Progenitor cell of endocrine pancreas (in vitro differentiated cells): ENCODE measurements around the gene WDFY1. TPM values are rescaled to one million over a fixed set of nuclear protein-coding genes. Genes with fewer than 3 reads are reported as not detected.

Experiments used
- DNase-seq: peaks from one replicate; pipeline ENCODE4 v3.0.0; 2021; ENCODE audit warnings: low spot score; ENCODE audit not compliant: unreplicated experiment
- H3K27ac Mint-ChIP-seq: 2 replicates; pipeline ENCODE4 v1.8.0; 2021; ENCODE audit warnings: mild to moderate bottlenecking, moderate library complexity, mixed read lengths
- H3K27me3 Mint-ChIP-seq: 2 replicates; pipeline ENCODE4 v1.8.0; 2021; ENCODE audit warnings: mixed read lengths
- H3K36me3 Mint-ChIP-seq: 2 replicates; pipeline ENCODE4 v1.8.0; 2022; ENCODE audit warnings: mixed read lengths; ENCODE audit not compliant: insufficient read depth
- H3K4me1 Mint-ChIP-seq: 2 replicates; pipeline ENCODE4 v1.8.0; 2021; ENCODE audit warnings: low read depth, mixed read lengths
- H3K4me3 Mint-ChIP-seq: 2 replicates; pipeline ENCODE4 v1.8.0; 2021; ENCODE audit warnings: low read depth, mild to moderate bottlenecking, moderate library complexity, mixed read lengths
- H3K9me3 Mint-ChIP-seq: 2 replicates; pipeline ENCODE4 v1.8.0; 2021; ENCODE audit warnings: low read depth, mixed read lengths
- CTCF ChIP-seq: fragments of 200-600 bp; sonication (generic); IDR thresholded peaks from one replicate; pipeline ENCODE4 v1.5.0; 2021; ENCODE audit warnings: antibody characterized with exemption, mild to moderate bottlenecking; ENCODE audit not compliant: unreplicated experiment
- total RNA-seq: library from RNA; stranded (reverse); gene quantifications from 2 replicates; pipeline ENCODE4 v1.2.1, GENCODE V29; 2021

The WDFY1 gene
- total RNA-seq, 1 donor from 2014 or later, result 52.3 TPM

DNA sequence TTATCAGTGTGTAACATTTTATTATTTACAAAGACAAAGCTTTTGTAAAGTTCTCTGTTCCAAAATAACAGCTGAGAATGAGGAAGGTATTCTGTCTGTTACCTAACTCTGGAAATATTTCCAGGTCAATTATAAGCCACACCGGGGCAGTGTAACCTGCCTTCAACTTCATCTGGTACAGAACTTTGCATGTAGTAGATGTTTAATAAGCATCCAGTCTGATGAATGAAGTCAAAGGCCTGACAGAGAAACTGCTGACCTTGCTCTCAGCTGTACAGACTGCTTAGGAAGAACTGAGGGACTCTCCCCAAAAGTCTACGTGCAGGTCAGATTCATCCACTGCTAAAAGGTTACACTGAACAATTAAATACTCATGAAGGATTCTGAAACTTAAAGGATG lies 43.3 kb downstream of the WDFY1 start:
- TF ChIP-seq CTCF, result no peak
- Mint-ChIP-seq H3K4me3 (no peak overlapping the region), H3K9me3 (no peaks in the 10 kb centered on the region), H3K36me3 (peaks cover 30% of the 10 kb centered on the region), H3K27me3 (no peaks in the 10 kb centered on the region), H3K27ac (no peak overlapping the region), H3K4me1 (no peaks in the 10 kb centered on the region)
- no peak for DNase-seq

DNA sequence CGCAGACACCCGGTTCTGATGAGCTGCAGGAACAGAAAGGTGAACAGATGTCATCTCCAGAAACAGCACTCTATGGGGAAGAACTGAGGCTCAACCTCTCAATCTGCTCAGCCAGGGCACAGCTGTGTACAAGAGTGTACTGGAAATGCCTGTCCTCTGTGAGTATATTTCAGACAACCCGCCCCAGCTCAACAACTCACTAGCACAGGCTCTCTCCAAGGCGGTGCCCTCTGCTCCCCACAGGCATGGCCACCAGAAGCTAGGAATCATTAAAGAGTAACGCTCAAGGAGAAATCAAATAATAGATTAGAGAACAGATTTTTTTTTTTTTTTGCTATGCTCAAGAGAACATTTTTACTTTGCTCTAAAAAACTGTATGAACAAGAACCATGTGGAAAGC lies 43.8 kb downstream of the WDFY1 start:
- DNase-seq, result no peak
- no peak for TF ChIP-seq CTCF
- H3K36me3 Mint-ChIP-seq, result peaks cover 30% of the 10 kb centered on the region
- H3K4me1 Mint-ChIP-seq, result no peaks in the 10 kb centered on the region
- no peak overlapping the region for H3K4me3 Mint-ChIP-seq
- no peaks in the 10 kb centered on the region for H3K27me3 Mint-ChIP-seq
- no peaks in the 10 kb centered on the region for H3K9me3 Mint-ChIP-seq
- no peak overlapping the region for H3K27ac Mint-ChIP-seq

DNA sequence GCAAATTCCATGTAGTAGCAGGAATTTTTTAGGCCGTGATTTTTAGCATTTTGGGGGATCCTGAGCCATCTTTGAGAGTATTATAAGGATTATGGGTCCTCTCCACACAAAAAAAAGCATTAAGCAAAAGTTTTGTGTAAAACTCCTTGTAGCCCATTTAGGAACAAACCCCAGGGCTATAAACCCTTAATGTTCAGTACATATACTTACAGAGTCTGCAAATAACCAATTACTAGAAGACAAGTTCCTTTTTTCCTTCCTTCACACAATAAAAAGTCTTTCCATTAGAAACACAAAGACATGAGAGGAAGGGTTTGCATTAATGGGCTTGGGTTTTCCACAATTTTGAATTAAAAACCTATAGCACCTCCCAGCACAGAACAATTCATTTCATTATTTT lies 44.6 kb downstream of the WDFY1 start:
- H3K9me3 Mint-ChIP-seq, result no peaks in the 10 kb centered on the region
- no peak overlapping the region for H3K27ac Mint-ChIP-seq
- H3K36me3 Mint-ChIP-seq, result peaks cover 29% of the 10 kb centered on the region
- TF ChIP-seq CTCF, result no peak
- H3K4me3 Mint-ChIP-seq, result no peak overlapping the region
- no peak for DNase-seq
- no peaks in the 10 kb centered on the region for H3K27me3 Mint-ChIP-seq
- H3K4me1 Mint-ChIP-seq, result peaks cover under 1% of the 10 kb centered on the region

DNA sequence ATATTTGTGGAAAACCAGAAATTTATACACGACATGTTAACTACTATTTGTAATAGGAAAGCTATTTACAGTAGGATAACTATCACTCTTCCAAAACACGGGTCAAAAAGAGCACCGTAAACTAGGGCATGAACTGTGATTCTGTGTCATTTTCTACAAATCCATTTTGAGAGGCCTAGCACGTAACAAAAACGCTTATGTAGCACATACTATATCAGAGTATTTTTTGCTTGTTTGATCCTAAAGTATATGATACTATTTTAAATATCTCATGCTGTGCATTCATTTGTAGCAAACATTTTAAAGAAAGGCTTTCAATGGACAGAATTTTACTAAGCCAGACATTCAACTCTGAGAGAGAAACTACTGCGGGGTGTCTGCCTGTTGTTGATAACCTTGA lies 45.1 kb downstream of the WDFY1 start:
- no peaks in the 10 kb centered on the region for H3K9me3 Mint-ChIP-seq
- no peak for DNase-seq
- H3K4me3 Mint-ChIP-seq, result no peak overlapping the region
- no peak overlapping the region for H3K27ac Mint-ChIP-seq
- TF ChIP-seq CTCF, result no peak
- peaks cover 29% of the 10 kb centered on the region for H3K36me3 Mint-ChIP-seq
- no peaks in the 10 kb centered on the region for H3K27me3 Mint-ChIP-seq
- H3K4me1 Mint-ChIP-seq, result peaks cover 5% of the 10 kb centered on the region

GRCh38 chr2:223897669-223898330 lies 47.3 kb downstream of the WDFY1 start:
- Mint-ChIP-seq H3K4me1 (peaks cover 7% of the 10 kb centered on the region), H3K4me3 (no peak overlapping the region), H3K36me3 (peaks cover 28% of the 10 kb centered on the region), H3K27ac (peak overlapping the region; percentile 14), H3K9me3 (no peaks in the 10 kb centered on the region), H3K27me3 (no peaks in the 10 kb centered on the region)
- no peak for TF ChIP-seq CTCF
- no peak for DNase-seq
